ENCODE results near the gene PWWP2B. TPM values are rescaled to one million over a fixed set of nuclear protein-coding genes. Genes with fewer than 3 reads are reported as not detected.

Gene PWWP2B
- total and polyA plus RNA-seq, 7 donors: 7.7 to 50.8 (median 10.2) TPM

DNA sequence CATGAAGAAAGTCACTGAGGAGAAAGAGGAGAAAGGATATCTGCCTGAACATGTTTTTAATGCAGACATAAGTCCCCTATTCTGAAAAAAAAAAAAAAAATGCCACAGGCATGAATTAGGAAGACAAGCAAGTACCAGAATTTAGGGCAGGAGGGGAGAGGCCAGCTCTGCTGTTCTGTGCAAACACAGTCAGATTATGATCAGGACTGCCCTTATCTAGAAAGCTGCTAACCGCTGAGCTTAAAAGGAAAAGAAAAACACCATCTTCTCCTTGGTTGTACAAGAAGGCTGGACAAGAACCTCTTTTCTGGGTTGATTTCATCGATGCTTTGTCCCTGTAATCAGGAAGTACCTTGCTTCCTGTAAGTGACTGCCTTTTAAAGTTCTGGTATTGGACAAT is 15.3 kb upstream of the PWWP2B start:
- Histone ChIP-seq H3K4me3 (no peak overlapping the region), H3K4me1 (no peaks in the 10 kb centered on the region), H3K9me3 (no peaks in the 10 kb centered on the region), H3K27me3 (no peaks in the 10 kb centered on the region), H3K36me3 (no peaks in the 10 kb centered on the region), H3K27ac (no peak overlapping the region)
- DNase-seq: no peak
- WGBS, 2 donors: 70 to 73% methylated on average over 2 of the region's 2 CpGs
- intact Hi-C loops (cut with DNase I): no loop called here
- TF ChIP-seq, protein P1, sequence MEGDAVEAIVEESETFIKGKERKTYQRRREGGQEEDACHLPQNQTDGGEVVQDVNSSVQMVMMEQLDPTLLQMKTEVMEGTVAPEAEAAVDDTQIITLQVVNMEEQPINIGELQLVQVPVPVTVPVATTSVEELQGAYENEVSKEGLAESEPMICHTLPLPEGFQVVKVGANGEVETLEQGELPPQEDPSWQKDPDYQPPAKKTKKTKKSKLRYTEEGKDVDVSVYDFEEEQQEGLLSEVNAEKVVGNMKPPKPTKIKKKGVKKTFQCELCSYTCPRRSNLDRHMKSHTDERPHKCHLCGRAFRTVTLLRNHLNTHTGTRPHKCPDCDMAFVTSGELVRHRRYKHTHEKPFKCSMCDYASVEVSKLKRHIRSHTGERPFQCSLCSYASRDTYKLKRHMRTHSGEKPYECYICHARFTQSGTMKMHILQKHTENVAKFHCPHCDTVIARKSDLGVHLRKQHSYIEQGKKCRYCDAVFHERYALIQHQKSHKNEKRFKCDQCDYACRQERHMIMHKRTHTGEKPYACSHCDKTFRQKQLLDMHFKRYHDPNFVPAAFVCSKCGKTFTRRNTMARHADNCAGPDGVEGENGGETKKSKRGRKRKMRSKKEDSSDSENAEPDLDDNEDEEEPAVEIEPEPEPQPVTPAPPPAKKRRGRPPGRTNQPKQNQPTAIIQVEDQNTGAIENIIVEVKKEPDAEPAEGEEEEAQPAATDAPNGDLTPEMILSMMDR (IDR thresholded peaks at IDR 0.05): no peak
- TF ChIP-seq POLR2A (IDR thresholded peaks at IDR 0.05) (no peak), EP300 (IDR thresholded peaks at IDR 0.05) (no peak), POLR2AphosphoS5 (IDR thresholded peaks at IDR 0.05) (no peak)

- DNase-seq: peak; percentile 22
- Histone ChIP-seq H3K36me3 (no peaks in the 10 kb centered on the region), H3K27ac (no peak overlapping the region), H3K4me1 (no peaks in the 10 kb centered on the region), H3K4me3 (no peak overlapping the region), H3K27me3 (no peaks in the 10 kb centered on the region), H3K9me3 (no peaks in the 10 kb centered on the region)
- intact Hi-C loops (cut with DNase I): no loop called here
- TF ChIP-seq EP300 (IDR thresholded peaks at IDR 0.05): no peak
- no peak for TF ChIP-seq POLR2AphosphoS5 (IDR thresholded peaks at IDR 0.05)
- TF ChIP-seq POLR2A (IDR thresholded peaks at IDR 0.05): no peak
- TF ChIP-seq, protein P1 (IDR thresholded peaks at IDR 0.05): no peak
- 88 to 89% methylated on average over 16 of the region's 16 CpGs for WGBS, 2 donors
Measured at GRCh38 chr10:132382231-132382922, 14.6 kb upstream of the PWWP2B start.

GRCh38 chr10:132383101-132383500 is 13.9 kb upstream of the PWWP2B start:
- no peaks in the 10 kb centered on the region for H3K36me3 ChIP-seq
- H3K4me1 ChIP-seq: peaks cover 0 to 5% (median 0%) of the 10 kb centered on the region in 4 donors
- H3K27me3 ChIP-seq: no peaks in the 10 kb centered on the region
- peak; percentile 50 for DNase-seq
- intact Hi-C loops (cut with DNase I): no loop called here
- WGBS, 2 donors: 81 to 82% methylated on average over 8 of the region's 8 CpGs
- TF ChIP-seq, protein P1 (IDR thresholded peaks at IDR 0.05): no peak
- TF ChIP-seq EP300 (IDR thresholded peaks at IDR 0.05) (no peak), POLR2A (IDR thresholded peaks at IDR 0.05) (no peak), POLR2AphosphoS5 (IDR thresholded peaks at IDR 0.05) (no peak)
- H3K4me3 ChIP-seq: no peak overlapping the region
- no peaks in the 10 kb centered on the region for H3K9me3 ChIP-seq
- H3K27ac ChIP-seq: no peak overlapping the region

DNA sequence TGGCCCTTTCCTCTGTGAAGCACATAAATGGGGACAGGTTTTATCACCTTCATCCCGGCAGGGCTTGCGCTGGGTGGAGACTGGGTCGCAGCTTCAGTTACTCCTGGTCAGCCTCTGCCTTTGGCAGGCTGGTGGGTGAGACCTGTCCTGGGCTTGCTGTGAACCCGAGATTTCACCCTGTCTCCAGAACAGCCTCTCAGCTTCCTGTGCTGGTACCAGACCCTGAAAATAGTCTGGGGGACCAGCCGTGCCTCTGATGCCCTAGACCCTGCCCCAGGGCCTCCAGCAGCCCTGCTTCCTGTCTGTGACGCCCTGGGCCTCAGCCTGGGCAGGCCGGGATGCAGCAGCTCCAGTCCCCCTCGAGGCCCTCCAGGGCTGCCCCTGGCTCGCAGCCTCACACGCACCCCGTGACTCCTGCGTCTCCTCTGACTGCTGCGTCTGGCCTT is 13.2 kb upstream of the PWWP2B start:
- H3K27ac ChIP-seq: no peak overlapping the region
- DNase-seq: peak; percentile 43
- intact Hi-C loops (cut with DNase I): no loop called here

GRCh38 chr10:132384618-132385388 is 12.2 kb upstream of the PWWP2B start:
- Histone ChIP-seq H3K9me3 (no peaks in the 10 kb centered on the region), H3K36me3 (no peaks in the 10 kb centered on the region), H3K27me3 (no peaks in the 10 kb centered on the region), H3K4me1 (peaks cover 0 to 10% (median 0%) of the 10 kb centered on the region in 4 donors), H3K4me3 (no peak overlapping the region), H3K27ac (no peak overlapping the region)
- TF ChIP-seq, protein P1 (IDR thresholded peaks at IDR 0.05): no peak
- no peak for TF ChIP-seq POLR2AphosphoS5 (IDR thresholded peaks at IDR 0.05)
- no peak for TF ChIP-seq POLR2A (IDR thresholded peaks at IDR 0.05)
- TF ChIP-seq EP300 (IDR thresholded peaks at IDR 0.05): no peak
- peak; percentile 59 for DNase-seq
- WGBS, 2 donors: 85 to 93% methylated on average over 20 of the region's 20 CpGs
- intact Hi-C loops (cut with DNase I): no loop called here

More for the DNA sequence above, 13.2 kb upstream of the PWWP2B start:
- 65 to 68% methylated on average over 13 of the region's 13 CpGs for WGBS, 2 donors
- H3K27me3 ChIP-seq: no peaks in the 10 kb centered on the region
- H3K4me3 ChIP-seq: no peak overlapping the region
- peaks cover 0 to 7% (median 0%) of the 10 kb centered on the region in 4 donors for H3K4me1 ChIP-seq
- no peaks in the 10 kb centered on the region for H3K9me3 ChIP-seq
- H3K36me3 ChIP-seq: no peaks in the 10 kb centered on the region
- TF ChIP-seq POLR2AphosphoS5 (IDR thresholded peaks at IDR 0.05): no peak
- TF ChIP-seq EP300 (IDR thresholded peaks at IDR 0.05): no peak
- TF ChIP-seq POLR2A (IDR thresholded peaks at IDR 0.05): no peak

Data from sigmoid colon (tissue), 7 donors.